ENCODE results near the gene RAB17. TPM values are rescaled to one million over a fixed set of nuclear protein-coding genes. Genes with fewer than 3 reads are reported as not detected.

Gene RAB17
- total and polyA plus RNA-seq, 2 of the 4 experiments (the other 2 are of a cell fraction): 0.41 TPM; not detected in 1

GRCh38 chr2:237581751-237582746 is 8.5 kb downstream of the RAB17 start:
- Histone ChIP-seq H2BK5ac (ENCODE audit: low read depth, low read length, poor library complexity, severe bottlenecking) (no peak overlapping the region), H3K4me2 (ENCODE audit: low read depth, low read length) (peak overlapping the region; percentile 38; the same call in 1 of the 2 replicates), H2BK15ac (ENCODE audit: low read depth, low read length) (peak overlapping the region; percentile 62; the same call in 2 of the 3 replicates), H3K18ac (ENCODE audit: low read depth, low read length) (no peak overlapping the region), H2BK120ac (ENCODE audit: low read depth, low read length) (peak overlapping the region; percentile 61; the same call in 1 of the 2 replicates), H4K91ac (ENCODE audit: insufficient read depth, low read depth, low read length) (0 out of 2 replicates have a peak overlapping the region, but pooled peaks have one; percentile 5), H3K9me3 (ENCODE audit: control insufficient read depth, insufficient read depth, low read length) (no peaks in the 10 kb centered on the region), H3K4me1 (ENCODE audit: control insufficient read depth, insufficient read depth, low read length) (no peaks in the 10 kb centered on the region), H3K4me3 (ENCODE audit: insufficient read depth, low read depth, low read length) (no peak overlapping the region), H3K36me3 (ENCODE audit: control insufficient read depth, insufficient read depth, low read length) (no peaks in the 10 kb centered on the region), H2AK9ac (replicated peaks; ENCODE audit: low read depth, low read length, poor library complexity) (peak overlapping the region; percentile 90), H4K5ac (ENCODE audit: low read depth, low read length) (no peak overlapping the region), H3K9ac (ENCODE audit: low read depth, low read length) (no peak overlapping the region), H2AK5ac (ENCODE audit: low read depth, low read length) (peak overlapping the region; percentile 80), H4K8ac (ENCODE audit: low read depth in 2 of 2, low read length in 2 of 2) (peak overlapping the region in 1 of 2 experiments; percentile 71; a peak in 1 of 4 replicates), H3K27me3 (ENCODE audit: control insufficient read depth, insufficient read depth, low read length) (peaks cover 4% of the 10 kb centered on the region; the same call in 1 of the 2 replicates), H3K4ac (ENCODE audit: low read depth, low read length) (peak overlapping the region; percentile 65), H2BK20ac (ENCODE audit: low read depth, low read length) (0 out of 2 replicates have a peak overlapping the region, but pooled peaks have one; percentile 35), H3K79me1 (ENCODE audit: low read depth in 1 of 2, low read length in 2 of 2) (no peaks in the 10 kb centered on the region), H4K20me1 (ENCODE audit: insufficient read depth, low read length) (no peaks in the 10 kb centered on the region), H3K56ac (ENCODE audit: extremely low read depth, insufficient read depth, low read length) (no peak overlapping the region), H2AFZ (replicated peaks; ENCODE audit: low read length, poor library complexity) (peak overlapping the region; percentile 89), H3K23ac (ENCODE audit: low read depth, low read length) (no peak overlapping the region), H3K27ac (ENCODE audit: insufficient read depth, low read length) (no peak overlapping the region), H3K14ac (replicated peaks; ENCODE audit: low read depth, low read length) (peak overlapping the region; percentile 43), H3K9me1 (ENCODE audit: insufficient read depth, low read length) (0 out of 2 replicates have a peak, but pooled peaks cover 3% of the 10 kb centered on the region)
- ChIA-PET POLR2A (ENCODE audit: unreplicated experiment) (interaction anchor here (0.6 to 0.8 kb wide), 2 partner anchors 10 to 168 kb away, joined by 6 to 10 read pairs; partner anchors contain the start of gene COL6A3), CTCF (interaction anchor here (0.6 to 2.9 kb wide), 13 partner anchors 10 to 754 kb away, joined by 3 to 20 read pairs (median 3); no protein-coding TSS in a partner anchor)
- in situ Hi-C loops (cut with MboI; ENCODE audit: low sequenced_read_pairs): no loop called here
- DNase-seq: peak; percentile 71
- peak; percentile 92 for ATAC-seq (ENCODE audit: low read depth)
- 25% methylated on average over 7 of the region's 25 CpGs; no CpG with 5 or more reads in 1 of the 2 experiments for WGBS, 2 experiments (ENCODE audit: extremely low coverage in 2 of 2, insufficient read length in 1 of 2)
- dilution Hi-C loops (cut with HindIII; ENCODE audit: low sequenced_read_pairs, unreplicated experiment): no loop called here
- no TSS peak for BruUV-seq (replicated peaks)
- intact Hi-C loops (cut with micrococcal nuclease): loop anchor here (1.0 to 2.0 kb wide), 3 partner anchors 91 to 192 kb away; no protein-coding TSS in a partner anchor
- TF ChIP-seq RAD21 (IDR thresholded peaks at IDR 0.05; ENCODE audit: low read length) (peak; percentile 77), RCOR1 (IDR thresholded peaks at IDR 0.05; ENCODE audit: insufficient replicate concordance, low read length) (no peak), SMC3 (IDR thresholded peaks at IDR 0.05; ENCODE audit: low read depth, low read length) (peak; percentile 77), FOS (IDR thresholded peaks at IDR 0.05; ENCODE audit: low read depth, low read length) (no peak), MAZ (IDR thresholded peaks at IDR 0.05; ENCODE audit: borderline replicate concordance, low read depth, low read length) (0 out of 2 replicates have a peak, but pooled peaks have one; percentile 9), CTCF (conservative IDR thresholded peaks at IDR 0.05; ENCODE audit: low read depth, low read length) (peak; percentile 66)

Measured in IMR-90 (cell line).